ENCODE results near the gene MAGEA4. TPM values are rescaled to one million over a fixed set of nuclear protein-coding genes. Genes with fewer than 3 reads are reported as not detected.
"Not testable (repeated sequence)": the region's sequence is repeated elsewhere in the genome, so short reads cannot be mapped to it uniquely, and the experiment has no call there.

The MAGEA4 gene
- total RNA-seq (2014; rRNA removed; shearing (Covaris generic)): 0.19 TPM in 1 of 2 replicates, not detected in the other
- polyA plus RNA-seq (2015; cell fraction: cytosol; rRNA removed): 0.61 and 0.68 TPM in 2 replicates
- 0.79 TPM in 1 of 2 replicates, not detected in the other for polyA plus RNA-seq (2015; cell fraction: nucleus; rRNA removed)

- in situ Hi-C loops (cut with HindIII; ENCODE audit: low pct_unique_long_range_greater_than_20kb, low sequenced_read_pairs): no loop called here
- no peak for DNase-seq (ENCODE audit: low read depth, low spot score)
Observed at GRCh38 chrX:151912780-151913179, at the start of gene MAGEA4. Gene MAGEA4 (plus strand): TSS chrX:151912889. CDS start chrX:151923665, 10,776 bp downstream.

DNA sequence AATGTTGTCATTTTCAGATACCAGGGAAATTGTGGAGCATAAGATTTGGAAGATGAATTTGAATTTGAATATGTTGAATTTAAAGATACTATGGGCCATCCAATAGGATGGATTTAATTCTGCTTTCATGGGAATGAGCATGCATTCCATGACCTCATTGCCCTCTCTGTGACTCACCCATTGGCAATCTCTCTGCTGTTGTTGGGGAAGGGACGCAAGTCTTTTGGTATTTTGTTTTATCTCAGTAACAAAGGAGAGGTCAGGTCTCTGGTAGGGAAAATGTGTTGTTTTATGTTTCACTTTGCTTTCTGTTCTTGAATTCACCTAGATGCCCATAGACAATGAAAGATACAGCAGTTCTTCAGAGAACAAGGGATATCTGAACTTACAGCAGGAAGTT, 42.1 kb upstream of the MAGEA4 start:
- no peak for DNase-seq (ENCODE audit: low read depth, low spot score)
- in situ Hi-C loops (cut with HindIII; ENCODE audit: low pct_unique_long_range_greater_than_20kb, low sequenced_read_pairs): no loop called here

DNA sequence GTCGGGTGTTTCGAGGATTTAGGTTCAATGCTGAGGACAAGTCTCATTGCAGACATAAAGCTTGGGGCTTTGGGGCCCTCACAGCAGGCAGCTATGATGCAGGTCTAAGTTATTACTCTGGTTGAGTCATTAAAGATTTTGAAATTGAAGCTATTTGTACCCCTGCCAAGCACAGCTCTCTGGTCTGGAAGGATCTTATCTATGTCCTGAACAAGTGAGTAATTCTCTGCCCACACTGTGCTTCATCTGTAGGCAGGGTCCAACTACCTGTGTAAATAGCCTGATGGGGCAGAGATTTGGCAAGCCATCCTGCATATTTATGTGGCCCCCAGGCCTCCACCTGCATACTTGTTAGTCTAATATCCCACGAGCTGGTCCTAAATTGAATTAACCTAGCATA, 41.4 kb upstream of the MAGEA4 start:
- DNase-seq (ENCODE audit: low read depth, low spot score): no peak

GRCh38 chrX:151873096-151873495, 39.6 kb upstream of the MAGEA4 start:
- in situ Hi-C loops (cut with HindIII; ENCODE audit: low pct_unique_long_range_greater_than_20kb, low sequenced_read_pairs): no loop called here
- no peak for DNase-seq (ENCODE audit: low read depth, low spot score)

More for the DNA sequence above, 41.4 kb upstream of the MAGEA4 start:
- in situ Hi-C loops (cut with HindIII; ENCODE audit: low pct_unique_long_range_greater_than_20kb, low sequenced_read_pairs): no loop called here

GRCh38 chrX:151875270-151876026, 37.2 kb upstream of the MAGEA4 start:
- DNase-seq (ENCODE audit: low read depth, low spot score): no peak
- in situ Hi-C loops (cut with HindIII; ENCODE audit: low pct_unique_long_range_greater_than_20kb, low sequenced_read_pairs): no loop called here

DNA sequence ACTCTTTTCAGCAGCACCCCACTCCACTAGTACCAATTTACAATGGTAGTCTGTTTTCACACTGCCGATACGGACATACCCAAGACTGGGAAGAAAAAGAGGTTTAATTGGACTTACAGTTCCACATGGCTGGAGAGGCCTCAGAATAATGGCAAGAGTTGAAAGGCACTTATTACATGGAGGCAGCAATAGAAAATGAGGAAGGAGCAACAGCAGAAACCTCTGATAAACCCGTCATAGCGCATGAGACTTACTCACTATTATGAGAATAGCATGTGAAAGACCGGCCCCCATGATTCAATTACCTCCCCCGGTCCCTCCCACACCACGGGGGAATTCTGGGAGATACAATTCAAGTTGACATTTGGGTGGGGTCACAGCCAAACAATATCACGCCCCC, 34.1 kb upstream of the MAGEA4 start:
- no peak for DNase-seq (ENCODE audit: low read depth, low spot score)
- in situ Hi-C loops (cut with HindIII; ENCODE audit: low pct_unique_long_range_greater_than_20kb, low sequenced_read_pairs): no loop called here

GRCh38 chrX:151879856-151880255, 32.8 kb upstream of the MAGEA4 start:
- DNase-seq (ENCODE audit: low read depth, low spot score): no peak
- in situ Hi-C loops (cut with HindIII; ENCODE audit: low pct_unique_long_range_greater_than_20kb, low sequenced_read_pairs): no loop called here

GRCh38 chrX:151880895-151881294, 31.8 kb upstream of the MAGEA4 start:
- in situ Hi-C loops (cut with HindIII; ENCODE audit: low pct_unique_long_range_greater_than_20kb, low sequenced_read_pairs): no loop called here
- no peak for DNase-seq (ENCODE audit: low read depth, low spot score)

DNA sequence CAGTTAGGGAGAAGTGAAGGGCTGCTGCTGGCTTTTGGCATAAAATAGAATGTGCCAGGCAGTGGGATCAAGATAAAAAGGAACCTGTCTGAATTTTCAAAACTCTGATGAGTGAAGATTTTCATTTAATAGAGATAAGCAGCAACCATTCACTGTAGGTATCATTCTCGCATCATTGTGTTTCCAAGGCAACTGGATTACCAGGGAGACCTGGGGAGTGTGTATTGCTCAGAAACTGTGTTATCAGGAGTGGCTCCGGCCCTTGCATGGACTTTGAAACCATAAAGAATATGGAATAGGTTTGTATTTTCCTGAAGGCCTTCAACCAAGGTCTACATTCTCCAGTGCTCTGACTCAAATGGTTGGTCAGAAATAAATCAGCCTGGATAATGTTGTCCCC, 23.3 kb upstream of the MAGEA4 start:
- no peak for DNase-seq (ENCODE audit: low read depth, low spot score)
- in situ Hi-C loops (cut with HindIII; ENCODE audit: low pct_unique_long_range_greater_than_20kb, low sequenced_read_pairs): no loop called here

- in situ Hi-C loops (cut with HindIII; ENCODE audit: low pct_unique_long_range_greater_than_20kb, low sequenced_read_pairs): no loop called here
- no peak for DNase-seq (ENCODE audit: low read depth, low spot score)
Observed at GRCh38 chrX:151896734-151897474, 15.8 kb upstream of the MAGEA4 start.

DNA sequence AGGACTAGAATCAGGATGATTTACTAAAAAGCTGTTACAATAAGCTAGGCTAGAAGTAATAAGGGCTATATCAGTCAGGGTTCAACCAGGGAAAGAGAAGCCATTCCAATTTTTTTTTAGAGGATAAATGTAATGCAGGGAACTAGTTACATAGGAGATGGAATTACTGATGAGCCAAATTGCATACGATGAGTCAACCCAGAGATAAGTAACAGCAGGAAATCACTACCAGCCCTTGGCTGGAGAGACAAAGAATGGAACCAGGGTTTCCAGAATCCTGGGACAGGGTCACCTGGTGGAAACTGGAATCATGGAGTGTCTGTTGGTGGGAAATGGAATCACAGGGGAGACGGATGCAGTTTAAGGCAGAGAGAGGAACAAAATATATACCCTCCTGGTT, 13.1 kb upstream of the MAGEA4 start:
- in situ Hi-C loops (cut with HindIII; ENCODE audit: low pct_unique_long_range_greater_than_20kb, low sequenced_read_pairs): no loop called here
- DNase-seq (ENCODE audit: low read depth, low spot score): no peak

DNA sequence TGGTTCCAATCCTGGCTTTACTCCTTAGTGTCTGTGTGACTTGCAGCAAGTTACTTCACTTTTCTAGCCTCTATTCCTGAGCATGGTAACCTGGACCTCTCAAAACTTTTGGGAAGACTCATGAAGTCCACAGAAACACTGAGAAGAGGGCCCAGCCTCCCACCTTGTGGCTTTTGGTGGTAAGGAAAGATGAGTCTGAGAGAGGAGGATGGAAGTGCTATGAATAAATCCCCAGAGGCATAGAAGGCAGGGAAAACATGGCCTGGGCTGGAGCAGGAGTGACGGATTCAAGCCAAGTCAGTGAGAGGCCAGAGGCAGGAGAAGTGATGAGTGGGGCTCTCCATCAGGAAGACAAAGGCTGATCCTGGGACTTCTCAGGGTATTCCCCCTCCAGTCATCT, 10.9 kb upstream of the MAGEA4 start:
- DNase-seq (ENCODE audit: low read depth, low spot score): no peak
- in situ Hi-C loops (cut with HindIII; ENCODE audit: low pct_unique_long_range_greater_than_20kb, low sequenced_read_pairs): no loop called here

- no peak for DNase-seq (ENCODE audit: low read depth, low spot score)
Observed at GRCh38 chrX:151902813-151903591, 9.7 kb upstream of the MAGEA4 start.

GRCh38 chrX:151904989-151905388, 7.7 kb upstream of the MAGEA4 start:
- in situ Hi-C loops (cut with HindIII; ENCODE audit: low pct_unique_long_range_greater_than_20kb, low sequenced_read_pairs): no loop called here
- DNase-seq (ENCODE audit: low read depth, low spot score): no peak

More at GRCh38 chrX:151902813-151903591, 9.7 kb upstream of the MAGEA4 start:
- in situ Hi-C loops (cut with HindIII; ENCODE audit: low pct_unique_long_range_greater_than_20kb, low sequenced_read_pairs): no loop called here

GRCh38 chrX:151912221-151912620, 468 bp upstream of the MAGEA4 start:
- no peak for DNase-seq (ENCODE audit: low read depth, low spot score)
- in situ Hi-C loops (cut with HindIII; ENCODE audit: low pct_unique_long_range_greater_than_20kb, low sequenced_read_pairs): no loop called here

DNA sequence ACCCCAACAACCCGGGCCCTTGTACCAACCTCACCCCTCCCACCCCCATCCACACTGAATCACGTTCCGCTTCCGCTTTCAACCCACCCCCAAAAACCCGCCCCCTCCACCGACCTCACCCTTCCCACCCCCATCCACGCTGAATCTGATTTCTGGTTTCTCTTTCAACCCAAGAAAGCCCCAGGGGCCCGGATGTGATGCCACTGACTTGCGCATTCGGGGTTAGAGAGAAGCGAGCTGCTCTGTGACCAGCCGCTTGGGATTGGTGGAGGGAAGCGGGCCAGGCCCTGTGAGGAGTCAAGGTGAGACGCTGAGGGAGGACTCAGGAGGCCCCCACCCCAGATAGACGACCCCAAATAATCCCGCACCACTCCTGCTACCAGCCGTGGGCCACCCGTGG, 6.0 kb downstream of the MAGEA4 start:
- DNase-seq (ENCODE audit: low read depth, low spot score): not testable (repeated sequence)

GRCh38 chrX:151919610-151920009, 6.9 kb downstream of the MAGEA4 start:
- in situ Hi-C loops (cut with HindIII; ENCODE audit: low pct_unique_long_range_greater_than_20kb, low sequenced_read_pairs): no loop called here
- DNase-seq (ENCODE audit: low read depth, low spot score): no peak

More for the DNA sequence above, 6.0 kb downstream of the MAGEA4 start:
- in situ Hi-C loops (cut with HindIII; ENCODE audit: low pct_unique_long_range_greater_than_20kb, low sequenced_read_pairs): not testable (repeated sequence)

- in situ Hi-C loops (cut with HindIII; ENCODE audit: low pct_unique_long_range_greater_than_20kb, low sequenced_read_pairs): no loop called here
- DNase-seq (ENCODE audit: low read depth, low spot score): no peak
Observed at GRCh38 chrX:151920101-151920500, 7.4 kb downstream of the MAGEA4 start.

Data from SK-MEL-5 (cell line).